DMS53 treated with DMSO at 0.1 percent for 48 hours (cell line): ENCODE data around the gene CBFA2T2.
"Not testable (repeated sequence)": the region's sequence is repeated elsewhere in the genome, so short reads cannot be mapped to it uniquely, and the experiment has no call there.

Experiments used
- DNase-seq: peaks from one replicate; lab custom pipeline; 2025; ENCODE audit not compliant: unreplicated experiment; lab: John Stamatoyannopoulos, UW

The CBFA2T2 gene

GRCh38 chr20:33490023-33490933 lies at the start of gene CBFA2T2:
Gene CBFA2T2 (plus strand): TSS chr20:33490096. CDS start chr20:33490268, 172 bp downstream.
- DNase-seq, result no peak

GRCh38 chr20:33440562-33440961 lies 49.3 kb upstream of the CBFA2T2 start:
- DNase-seq, result not testable (repeated sequence)

GRCh38 chr20:33441142-33441955 lies 48.5 kb upstream of the CBFA2T2 start:
- no peak for DNase-seq

- DNase-seq, result no peak
These were observed 47.5 kb upstream of the CBFA2T2 start for GRCh38 chr20:33442136-33443005.

GRCh38 chr20:33443006-33443511 lies 46.8 kb upstream of the CBFA2T2 start:
- DNase-seq, result no peak

GRCh38 chr20:33443512-33444239 lies 46.2 kb upstream of the CBFA2T2 start, which contains the start of gene SNTA1:
Gene SNTA1 (minus strand): TSS chr20:33443763. CDS start chr20:33443620, 143 bp downstream.
- DNase-seq, result peak; percentile 77

GRCh38 chr20:33444797-33445560 lies 44.9 kb upstream of the CBFA2T2 start:
- DNase-seq, result peak; percentile 6

GRCh38 chr20:33445881-33446625 lies 43.8 kb upstream of the CBFA2T2 start:
- DNase-seq, result no peak

GRCh38 chr20:33450867-33451266 lies 39.0 kb upstream of the CBFA2T2 start:
- DNase-seq, result no peak

- peak; percentile 77 for DNase-seq
These were observed 32.8 kb upstream of the CBFA2T2 start for GRCh38 chr20:33456916-33457642.

GRCh38 chr20:33459599-33459998 lies 30.3 kb upstream of the CBFA2T2 start:
- no peak for DNase-seq

GRCh38 chr20:33460711-33461110 lies 29.2 kb upstream of the CBFA2T2 start:
- peak; percentile 32 for DNase-seq

GRCh38 chr20:33463332-33464101 lies 26.4 kb upstream of the CBFA2T2 start:
- DNase-seq, result no peak

GRCh38 chr20:33464759-33465158 lies 25.1 kb upstream of the CBFA2T2 start:
- DNase-seq, result not testable (repeated sequence)

GRCh38 chr20:33465481-33466302 lies 24.2 kb upstream of the CBFA2T2 start:
- no peak for DNase-seq

GRCh38 chr20:33466303-33466646 lies 23.6 kb upstream of the CBFA2T2 start:
- DNase-seq, result no peak
